AG08396 (cell line): Measurements from ENCODE around the gene CMIP.
"Not testable (repeated sequence)": the region's sequence is repeated elsewhere in the genome, so short reads cannot be mapped to it uniquely, and the experiment has no call there.

ENCODE experiments used
- DNase-seq: peaks from one replicate; pipeline ENCODE4 v3.0.0; 2012; ENCODE audit warnings: low spot score, mixed read lengths

Gene CMIP

GRCh38 chr16:81444448-81445121 lies at the start of gene CMIP:
CMIP (plus strand) TSS chr16:81444808.
- peak; percentile 98 for DNase-seq

GRCh38 chr16:81394966-81395655 lies 49.5 kb upstream of the CMIP start:
- no peak for DNase-seq

DNA sequence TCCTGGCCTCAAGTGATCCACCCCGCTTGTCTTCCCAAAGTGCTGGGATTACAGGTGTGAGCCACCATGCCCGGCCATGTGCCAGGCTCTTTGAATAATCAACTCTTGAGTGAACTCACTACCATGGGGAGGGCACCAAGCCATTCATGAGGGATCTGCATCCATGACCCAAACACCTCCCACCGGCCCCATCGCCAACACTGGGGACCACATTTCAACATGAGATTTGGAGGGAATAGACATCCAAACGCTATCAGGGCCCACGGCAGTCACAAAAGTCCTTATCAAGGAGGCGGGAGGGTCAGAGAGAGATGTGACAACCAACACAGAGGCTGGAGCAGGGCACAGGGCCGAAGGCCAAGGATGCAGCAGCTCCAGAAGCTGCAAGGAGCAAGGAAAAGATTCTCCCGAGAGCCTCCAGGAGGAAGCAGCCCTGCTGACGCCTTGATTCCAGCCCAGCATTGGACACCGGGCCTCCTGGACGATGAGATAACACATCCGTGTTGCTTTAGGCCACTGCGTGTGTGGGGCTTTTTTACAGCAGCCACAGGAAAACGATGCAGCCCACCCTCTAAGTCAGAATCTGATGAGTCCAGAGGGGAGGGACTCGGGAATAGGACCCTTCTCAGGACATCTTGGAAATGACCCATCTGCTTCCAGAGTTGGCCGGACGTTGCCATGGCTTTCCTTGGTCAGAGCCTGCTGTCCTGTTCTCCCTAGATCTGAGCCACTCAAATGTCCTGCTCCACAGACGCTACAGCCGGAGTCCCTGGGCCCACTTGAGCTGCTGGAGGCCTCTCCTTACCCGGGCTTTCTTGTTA lies 47.3 kb upstream of the CMIP start:
- no peak for DNase-seq

DNA sequence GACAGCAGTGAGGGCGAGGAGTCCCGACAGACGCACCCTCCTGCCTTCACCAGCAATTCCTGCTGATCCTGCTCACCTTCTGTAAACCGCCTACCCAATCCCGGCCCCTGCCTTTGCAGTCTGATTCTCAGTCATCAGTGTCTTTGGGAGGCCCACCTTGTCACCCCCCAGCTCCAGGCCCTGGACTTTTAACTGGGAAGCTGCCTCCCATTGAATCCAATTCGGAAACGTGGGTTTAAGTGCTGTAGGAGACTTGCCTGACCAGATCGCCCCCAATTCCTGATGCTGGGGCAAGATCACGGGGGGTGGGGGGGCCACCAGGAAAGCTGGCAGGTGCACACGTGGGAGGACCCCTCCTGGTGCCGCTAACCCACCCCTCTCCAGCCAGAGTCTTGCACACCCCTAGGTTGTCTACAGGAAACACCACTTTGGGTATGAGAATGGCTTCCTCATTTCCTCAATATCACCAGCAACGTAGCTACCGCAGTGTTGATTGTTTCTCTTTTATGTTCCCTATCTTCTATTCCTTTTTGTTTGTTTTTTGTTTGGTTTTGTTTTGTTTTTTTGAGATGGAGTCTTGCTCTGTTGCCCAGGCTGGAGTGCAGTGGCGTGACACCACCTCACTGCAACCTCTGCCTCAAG lies 46.6 kb upstream of the CMIP start:
- no peak for DNase-seq

GRCh38 chr16:81399909-81400308 lies 44.7 kb upstream of the CMIP start:
- DNase-seq, result no peak

GRCh38 chr16:81401035-81401950 lies 43.3 kb upstream of the CMIP start:
- DNase-seq, result peak; percentile 57

DNA sequence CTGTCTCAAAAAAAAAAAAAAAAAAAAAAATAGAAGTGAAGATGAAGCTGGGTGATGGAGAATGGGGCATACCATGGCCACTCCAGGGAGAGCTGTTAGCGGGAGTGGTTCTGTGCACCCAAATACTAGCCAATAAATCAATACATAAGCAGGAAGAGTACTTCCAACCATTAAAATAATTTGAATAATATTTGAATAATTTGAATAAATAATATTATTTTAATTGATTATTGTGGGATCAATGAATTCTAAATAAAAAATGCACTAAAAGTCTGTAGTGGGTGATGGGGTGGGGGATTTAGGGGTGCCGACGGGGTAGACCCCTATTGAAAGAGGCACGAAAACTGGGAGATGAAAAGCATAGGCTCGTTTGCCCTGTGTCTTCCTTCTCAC lies 41.4 kb upstream of the CMIP start:
- no peak for DNase-seq

DNA sequence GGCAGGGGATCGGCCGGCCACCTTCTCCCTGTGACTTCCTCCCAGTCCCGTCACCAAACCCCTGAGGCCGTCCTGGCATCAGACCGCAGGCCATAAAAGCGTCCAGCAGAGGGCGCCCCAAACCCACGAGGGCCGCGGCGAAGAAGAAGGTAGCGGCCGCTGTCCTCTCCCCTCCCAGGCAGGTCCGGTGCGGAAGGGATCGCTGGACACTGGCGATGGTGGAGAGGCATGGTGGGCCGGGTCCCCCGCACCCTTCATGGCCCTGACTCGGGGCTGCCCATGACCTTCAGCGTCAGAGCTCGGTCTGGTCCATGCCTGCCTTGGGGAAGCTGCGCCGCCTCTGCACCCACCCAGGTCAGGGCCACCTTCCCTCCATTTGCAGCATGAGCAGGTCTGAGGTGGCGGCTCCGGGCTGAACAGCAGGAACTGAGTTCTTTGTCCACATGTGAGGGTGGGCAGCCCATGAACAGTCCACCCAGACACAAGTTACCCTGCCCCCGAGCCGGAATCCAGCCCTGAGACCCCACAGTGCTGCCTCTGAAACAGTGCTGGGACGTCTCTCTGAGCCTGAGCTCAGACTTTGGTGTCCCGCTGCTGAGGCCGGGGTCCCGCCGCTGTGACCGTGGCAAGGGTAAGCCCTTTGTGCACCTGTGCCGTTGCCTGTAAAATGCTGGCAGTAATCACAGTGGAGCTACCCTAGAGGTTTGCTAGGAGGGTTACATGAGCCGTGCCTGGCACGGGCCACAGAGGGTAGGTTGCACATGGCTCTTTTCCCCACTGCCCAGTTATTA lies 40.8 kb upstream of the CMIP start:
- peak; percentile 89 for DNase-seq

DNA sequence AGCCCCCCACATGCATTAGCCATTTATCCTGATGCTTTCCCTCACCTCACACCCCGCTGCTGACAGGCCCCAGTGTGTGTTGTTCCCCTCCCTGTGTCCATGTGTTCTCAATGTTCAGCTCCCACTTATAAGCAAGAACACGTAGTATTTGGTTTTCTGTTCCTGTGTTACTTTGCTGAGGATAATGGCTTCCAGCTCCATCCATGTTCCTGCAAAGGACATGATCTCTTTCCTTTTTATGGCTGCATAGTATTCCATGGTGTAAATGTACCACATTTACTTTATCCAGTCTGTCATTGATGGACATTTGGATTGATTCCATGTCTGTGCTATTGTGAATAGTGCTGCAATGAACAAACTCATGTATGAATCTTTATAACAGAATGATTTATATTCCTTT lies 39.6 kb upstream of the CMIP start:
- not testable (repeated sequence) for DNase-seq

GRCh38 chr16:81405702-81406113 lies 38.9 kb upstream of the CMIP start:
- peak; percentile 86 for DNase-seq

DNA sequence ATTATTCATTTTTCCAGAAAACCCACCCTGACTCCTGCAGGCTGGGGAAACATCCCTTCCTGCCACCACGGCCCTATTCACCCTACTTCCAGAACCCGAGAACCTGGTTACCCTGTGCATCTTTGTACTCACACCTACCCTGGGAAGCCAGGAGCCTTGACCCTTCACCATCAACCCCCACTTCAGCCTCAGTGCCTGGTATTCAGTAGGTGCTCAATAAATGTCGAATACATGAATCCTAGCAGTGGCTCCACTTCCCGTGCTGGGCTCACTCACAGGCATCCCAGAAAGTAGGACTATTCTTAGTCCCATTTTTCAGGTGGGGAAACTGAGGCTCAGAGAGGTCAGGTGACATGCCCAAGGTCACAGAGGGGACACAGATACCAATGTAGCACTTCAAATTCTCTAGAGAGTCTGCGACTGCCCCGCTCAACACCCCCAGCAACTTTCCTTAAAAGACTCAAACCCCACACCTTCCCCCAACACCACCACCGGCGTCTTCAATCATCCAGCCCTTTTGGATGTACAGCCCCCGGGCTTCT lies 36.1 kb upstream of the CMIP start:
- DNase-seq, result no peak

GRCh38 chr16:81409016-81409556 lies 35.5 kb upstream of the CMIP start:
- DNase-seq, result no peak

- DNase-seq, result no peak
These were observed 33.8 kb upstream of the CMIP start for GRCh38 chr16:81410643-81411293.

- no peak for DNase-seq
These were observed 31.2 kb upstream of the CMIP start for GRCh38 chr16:81413245-81413990.

GRCh38 chr16:81415751-81416150 lies 28.9 kb upstream of the CMIP start:
- DNase-seq, result no peak

DNA sequence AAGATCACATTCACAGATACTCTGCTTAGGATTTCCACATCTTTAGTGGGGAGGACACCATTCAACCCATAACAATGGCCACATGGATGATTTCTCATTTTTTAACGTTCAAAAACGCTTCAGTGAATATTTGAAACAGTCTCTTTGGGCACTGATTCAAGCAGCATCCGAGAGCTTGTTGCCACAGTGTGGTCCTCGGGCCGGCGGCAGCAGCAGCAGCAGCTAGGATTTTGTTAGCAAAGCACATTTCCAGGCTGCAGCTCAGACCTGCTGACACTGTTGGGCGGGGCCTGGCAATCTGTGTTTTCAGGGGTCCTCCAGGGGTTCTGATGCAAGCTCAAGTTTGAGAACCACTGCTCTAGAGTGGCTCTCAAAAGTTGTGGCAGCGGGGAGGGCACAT lies 27.9 kb upstream of the CMIP start:
- no peak for DNase-seq

- no peak for DNase-seq
These were observed 27.4 kb upstream of the CMIP start for GRCh38 chr16:81417210-81417609.

DNA sequence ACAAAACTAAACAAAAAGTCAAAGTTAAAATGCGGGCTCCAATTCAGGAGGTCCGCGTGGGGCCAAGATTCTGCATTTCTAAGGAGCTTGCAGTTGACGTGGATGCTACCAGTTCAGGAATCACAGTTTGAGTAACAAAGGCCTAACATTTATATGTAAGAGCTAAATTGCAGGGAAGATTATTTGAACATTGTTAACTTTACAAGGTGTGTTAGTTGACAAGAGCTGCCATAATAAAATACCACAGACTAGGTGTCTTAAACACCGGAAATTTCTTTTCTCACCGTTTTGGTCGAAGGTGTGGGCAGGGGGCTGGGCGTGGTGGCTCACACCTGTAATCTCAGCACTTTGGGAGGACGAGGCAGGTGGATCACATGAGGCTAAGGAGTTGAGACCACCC lies 24.8 kb upstream of the CMIP start:
- DNase-seq, result no peak

GRCh38 chr16:81421126-81421525 lies 23.5 kb upstream of the CMIP start:
- no peak for DNase-seq
